Measurements from ENCODE around the gene SYMPK.

DNA sequence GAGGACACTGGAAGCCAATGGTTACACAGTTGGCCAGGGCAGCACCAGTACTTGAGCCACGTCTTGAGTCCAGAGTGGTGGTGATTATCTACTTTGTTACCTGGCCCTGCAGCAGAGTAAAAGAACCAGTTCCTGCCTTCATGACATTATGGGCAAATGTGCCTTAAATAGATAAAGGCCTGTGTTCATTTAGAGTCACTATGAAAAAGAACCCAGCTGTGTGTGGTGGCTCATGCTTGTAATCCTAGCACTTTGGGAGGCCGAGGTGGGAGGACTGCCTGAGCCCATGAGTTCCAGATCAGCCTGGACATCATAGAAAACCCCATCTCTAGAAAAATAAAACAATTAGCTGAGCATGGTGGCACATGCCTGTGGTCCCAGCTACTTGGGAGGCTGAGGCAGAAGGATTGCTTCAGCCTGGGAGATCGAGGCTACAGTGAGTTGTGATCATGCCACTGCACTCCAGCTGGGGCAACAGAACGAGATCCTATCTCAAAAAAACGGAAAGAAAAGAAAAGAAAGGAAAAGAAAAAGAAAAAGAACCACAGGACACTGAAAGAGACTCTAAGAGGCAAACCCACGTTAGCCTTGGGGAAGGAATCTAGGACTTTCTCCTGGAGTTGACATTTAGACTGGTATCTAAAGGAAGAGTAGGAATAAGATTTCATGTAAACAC is 26.4 kb upstream of the SYMPK start:
- TF ChIP-seq, protein P1, sequence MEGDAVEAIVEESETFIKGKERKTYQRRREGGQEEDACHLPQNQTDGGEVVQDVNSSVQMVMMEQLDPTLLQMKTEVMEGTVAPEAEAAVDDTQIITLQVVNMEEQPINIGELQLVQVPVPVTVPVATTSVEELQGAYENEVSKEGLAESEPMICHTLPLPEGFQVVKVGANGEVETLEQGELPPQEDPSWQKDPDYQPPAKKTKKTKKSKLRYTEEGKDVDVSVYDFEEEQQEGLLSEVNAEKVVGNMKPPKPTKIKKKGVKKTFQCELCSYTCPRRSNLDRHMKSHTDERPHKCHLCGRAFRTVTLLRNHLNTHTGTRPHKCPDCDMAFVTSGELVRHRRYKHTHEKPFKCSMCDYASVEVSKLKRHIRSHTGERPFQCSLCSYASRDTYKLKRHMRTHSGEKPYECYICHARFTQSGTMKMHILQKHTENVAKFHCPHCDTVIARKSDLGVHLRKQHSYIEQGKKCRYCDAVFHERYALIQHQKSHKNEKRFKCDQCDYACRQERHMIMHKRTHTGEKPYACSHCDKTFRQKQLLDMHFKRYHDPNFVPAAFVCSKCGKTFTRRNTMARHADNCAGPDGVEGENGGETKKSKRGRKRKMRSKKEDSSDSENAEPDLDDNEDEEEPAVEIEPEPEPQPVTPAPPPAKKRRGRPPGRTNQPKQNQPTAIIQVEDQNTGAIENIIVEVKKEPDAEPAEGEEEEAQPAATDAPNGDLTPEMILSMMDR (IDR thresholded peaks at IDR 0.05; ENCODE audit: borderline replicate concordance, extremely low read depth, low read length, poor library complexity, severe bottlenecking), result no peak
- no peak for TF ChIP-seq EZH2 (IDR thresholded peaks at IDR 0.05; ENCODE audit: borderline replicate concordance, low read depth, low read length, severe bottlenecking)
